HCT116 (cell line): ENCODE measurements around the gene DPF3. TPM values are rescaled to one million over a fixed set of nuclear protein-coding genes. Genes with fewer than 3 reads are reported as not detected.

ENCODE experiments used
- ATAC-seq: fragments of 200-7000 bp; cut with Tn5 transposase; 2 replicates; pipeline ENCODE4 v1.9.1; 2020; ENCODE audit warnings: mild to moderate bottlenecking, moderate library complexity
- BruUV-seq: library from RNA; stranded (reverse); fragments of 400-500 nt; replicated peaks from 2 replicates; lab custom pipeline; 2021; lab: Mats Ljungman, UMichigan
- CTCF ChIA-PET: fragments of 300-600 bp; sonication (Branson Sonifier 250); formaldehyde crosslinking; loops from one replicate; lab custom pipeline; 2021; ENCODE audit warnings: antibody characterized with exemption; lab: Charles Lee
- POLR2A ChIA-PET: fragments of 300-600, 350-600 bp; sonication (Branson Sonifier 250); formaldehyde crosslinking; loops from one replicate; lab custom pipeline; 2021; ENCODE audit warnings: antibody characterized with exemption; lab: Charles Lee
- RAD21 ChIA-PET, 2 experiments: fragments of 300-600 bp; sonication (Branson Sonifier 250); formaldehyde crosslinking; loops; one replicate each; lab custom pipeline; 2023; ENCODE audit warnings: low total read pairs in 2 of 2; ENCODE audit not compliant: uncharacterized antibody in 2 of 2, unreplicated experiment in 2 of 2, low non-redundant PET in 1 of 2; lab: Charles Lee
- DNase-seq: peaks from one replicate; pipeline ENCODE4 v3.0.0-alpha.2; 2010; ENCODE audit warnings: low read depth, low spot score
- H2AFZ ChIP-seq: fragments of 200-600 bp; shearing (Covaris generic), sonication (generic); 2 replicates; pipeline ENCODE4 v1.6.1; 2017; ENCODE audit warnings: low read depth, mixed run types, mixed read lengths, antibody characterized with exemption, low read length; ENCODE audit not compliant: poor library complexity, severe bottlenecking
- H3K27ac ChIP-seq: 2 replicates; pipeline ENCODE4 v1.5.1; 2012; ENCODE audit warnings: low read depth, low read length
- H3K27me3 ChIP-seq: fragments of 200-600 bp; sonication (generic); 2 replicates; pipeline ENCODE4 v1.6.1; 2016; ENCODE audit warnings: mixed run types, low read length, mixed read lengths; ENCODE audit not compliant: insufficient read depth
- H3K36me3 ChIP-seq, 2 experiments: fragments of 200-500 bp in 1 of 2; fragments of 200-600 bp in 1 of 2; sonication (Bioruptor generic) in 1 of 2; sonication (generic) in 1 of 2; 2 replicates each; pipeline versions ENCODE4 v1.5.1 to v1.6.1; 2014 to 2016; ENCODE audit warnings: low read length in 2 of 2, inconsistent platforms in 1 of 2, mixed read lengths in 1 of 2, mixed run types in 1 of 2; ENCODE audit not compliant: insufficient read depth in 2 of 2, control insufficient read depth in 1 of 2
- H3K4me1 ChIP-seq, 2 experiments: fragments of 200-600 bp in 1 of 2; sonication (generic) in 1 of 2; 2 replicates each; pipeline versions ENCODE4 v1.5.1 to v1.6.1; 2012 to 2017; ENCODE audit warnings: low read length in 2 of 2, inconsistent platforms in 1 of 2, mild to moderate bottlenecking in 1 of 2, mixed read lengths in 1 of 2, mixed run types in 1 of 2, moderate library complexity in 1 of 2; ENCODE audit not compliant: insufficient read depth in 2 of 2, control insufficient read depth in 1 of 2
- H3K4me2 ChIP-seq: fragments of 200-600 bp; sonication (generic); 2 replicates; pipeline ENCODE4 v1.6.1; 2017; ENCODE audit warnings: mixed run types, low read length, mixed read lengths
- H3K4me3 ChIP-seq, 2 experiments: fragments of 200-600 bp in 1 of 2; sonication (generic) in 1 of 2; replicated peaks in 1 of 2; 2 replicates each; pipeline ENCODE4 v1.5.1; 2011 to 2016; ENCODE audit warnings: low read length in 2 of 2, control low read depth in 1 of 2, low read depth in 1 of 2, mild to moderate bottlenecking in 1 of 2, mixed read lengths in 1 of 2, mixed run types in 1 of 2
- H3K79me2 ChIP-seq: fragments of 200-600 bp; sonication (generic); 2 replicates; pipeline ENCODE4 v1.6.1; 2017; ENCODE audit warnings: mild to moderate bottlenecking, mixed run types, low read length, moderate library complexity, mixed read lengths; ENCODE audit not compliant: insufficient read depth
- H3K9ac ChIP-seq: fragments of 200-600 bp; sonication (generic); 2 replicates; pipeline ENCODE4 v1.6.1; 2016; ENCODE audit warnings: low read length, mixed read lengths
- H3K9me2 ChIP-seq: fragments of 200-600 bp; sonication (generic), shearing (Covaris generic); 2 replicates; pipeline ENCODE4 v1.6.1; 2017; ENCODE audit warnings: mixed run types, mild to moderate bottlenecking, moderate library complexity; ENCODE audit not compliant: insufficient read depth
- H3K9me3 ChIP-seq, 2 experiments: fragments of 200-500 bp in 1 of 2; fragments of 200-600 bp in 1 of 2; sonication (Bioruptor generic) in 1 of 2; sonication (generic) in 1 of 2; 2 replicates each; pipeline ENCODE4 v1.6.1; 2014 to 2017; ENCODE audit warnings: low read length in 2 of 2, mixed read lengths in 2 of 2, inconsistent platforms in 1 of 2, low read depth in 1 of 2, mild to moderate bottlenecking in 1 of 2, mixed run types in 1 of 2, moderate library complexity in 1 of 2; ENCODE audit not compliant: control insufficient read depth in 1 of 2, insufficient read depth in 1 of 2
- H4K20me1 ChIP-seq: fragments of 200-600 bp; sonication (generic), shearing (Covaris generic); 2 replicates; pipeline ENCODE4 v1.6.1; 2017; ENCODE audit warnings: mixed run types, mild to moderate bottlenecking, moderate library complexity; ENCODE audit not compliant: insufficient read depth
- CEBPB ChIP-seq: IDR thresholded peaks from 2 replicates; pipeline ENCODE4 v1.6.1; 2012; ENCODE audit warnings: low read depth
- CTCF ChIP-seq, 3 experiments: fragments of 200-600 bp in 1 of 3; sonication (generic) in 1 of 3; IDR thresholded peaks in 2 of 3; conservative IDR thresholded peaks in 1 of 3; 2 replicates each; pipeline ENCODE4 v1.5.1; 2012 to 2017; ENCODE audit warnings: low read depth in 2 of 3, low read length in 2 of 3, antibody characterized with exemption in 1 of 3, borderline replicate concordance in 1 of 3, control low read depth in 1 of 3, mild to moderate bottlenecking in 1 of 3, mixed read lengths in 1 of 3, mixed run types in 1 of 3, moderate library complexity in 1 of 3; ENCODE audit not compliant: insufficient read depth in 1 of 3
- ELF1 ChIP-seq: IDR thresholded peaks from 2 replicates; pipeline ENCODE4 v1.6.1; 2012; ENCODE audit warnings: low read depth, borderline replicate concordance
- EZH2 ChIP-seq: fragments of 200-600 bp; sonication (generic); IDR thresholded peaks from 2 replicates; pipeline ENCODE4 v1.6.1; 2017; ENCODE audit warnings: antibody characterized with exemption, mixed run types
- EZH2phosphoT487 ChIP-seq: fragments of 200-600 bp; IDR thresholded peaks from 2 replicates; pipeline ENCODE4 v1.6.1; 2018; ENCODE audit warnings: antibody characterized with exemption, borderline replicate concordance
- MAX ChIP-seq: IDR thresholded peaks from 2 replicates; pipeline ENCODE4 v1.6.1; 2012
- POLR2AphosphoS5 ChIP-seq: IDR thresholded peaks from 2 replicates; pipeline ENCODE4 v1.6.1; 2011; ENCODE audit warnings: mild to moderate bottlenecking, low read depth, low read length, moderate library complexity
- RAD21 ChIP-seq: IDR thresholded peaks from 2 replicates; pipeline ENCODE4 v1.6.1; 2012; ENCODE audit warnings: low read depth, mild to moderate bottlenecking
- REST ChIP-seq: IDR thresholded peaks from 2 replicates; pipeline ENCODE4 v1.6.1; 2012; ENCODE audit warnings: low read depth
- SIN3A ChIP-seq: IDR thresholded peaks from 2 replicates; pipeline ENCODE4 v1.6.1; 2012; ENCODE audit warnings: low read depth
- SRF ChIP-seq: IDR thresholded peaks from 2 replicates; pipeline ENCODE4 v1.6.1; 2012; ENCODE audit warnings: low read depth
- TCF7L2 ChIP-seq: IDR thresholded peaks from 2 replicates; pipeline ENCODE4 v1.7.0; 2011; ENCODE audit warnings: borderline replicate concordance, inconsistent platforms; ENCODE audit not compliant: insufficient read depth, insufficient read length; ENCODE audit errors: extremely low read depth
- YY1 ChIP-seq: IDR thresholded peaks from 2 replicates; pipeline ENCODE4 v1.6.1; 2011; ENCODE audit warnings: low read length, low read depth, moderate library complexity, mild to moderate bottlenecking; ENCODE audit not compliant: insufficient replicate concordance; ENCODE audit errors: extremely low read depth
- ZFX ChIP-seq: fragments of 450-650 bp; IDR thresholded peaks from 2 replicates; pipeline ENCODE4 v1.6.1; 2017
- ZNF274 ChIP-seq: fragments of 200-500 bp; sonication (Bioruptor generic); IDR thresholded peaks from 2 replicates; pipeline ENCODE4 v1.6.1; 2014; ENCODE audit warnings: mild to moderate bottlenecking, low read depth, low read length, inconsistent platforms
- intact Hi-C: fragments of 100-400 bp; cut with micrococcal nuclease; formaldehyde crosslinking; loops from 2 replicates; pipeline ENCODE4 v1.10.0; 2022
- total RNA-seq: library from RNA; stranded (reverse); gene quantifications from one replicate; pipeline ENCODE4 v1.2.1, GENCODE V29; 2021; ENCODE audit not compliant: unreplicated experiment

Gene DPF3
- total RNA-seq, 1 experiment from 2014 or later: 0.27 TPM

GRCh38 chr14:72774141-72774540, 119.8 kb downstream of the DPF3 start:
- no peak for TF ChIP-seq ZNF274
- no peak for TF ChIP-seq CEBPB
- no peak for TF ChIP-seq REST
- no peak for TF ChIP-seq ZFX
- no peak for TF ChIP-seq SRF
- no peak for TF ChIP-seq CTCF (IDR thresholded peaks at IDR 0.05 in 2 of 3, conservative IDR thresholded peaks at IDR 0.05 in 1 of 3; ENCODE audit: borderline replicate concordance in 1 of 3, insufficient read depth in 1 of 3, low read depth in 2 of 3, low read length in 2 of 3)
- TF ChIP-seq POLR2AphosphoS5: no peak
- no peak for TF ChIP-seq YY1
- no peak for TF ChIP-seq ELF1
- no peak for TF ChIP-seq MAX
- no peak for TF ChIP-seq TCF7L2
- TF ChIP-seq SIN3A: no peak
- TF ChIP-seq EZH2: no peak
- TF ChIP-seq EZH2phosphoT487: no peak
- TF ChIP-seq RAD21: no peak
- H3K9me3 ChIP-seq: no peaks in the 10 kb centered on the region; a peak in 1 of 4 replicates
- H3K79me2 ChIP-seq: no peaks in the 10 kb centered on the region
- H3K4me3 ChIP-seq: no peak overlapping the region
- H3K9ac ChIP-seq: no peak overlapping the region
- no TSS peak for BruUV-seq
- CTCF ChIA-PET: no interaction called here
- intact Hi-C loops: no loop called here
- no peaks in the 10 kb centered on the region for H3K4me1 ChIP-seq
- no peaks in the 10 kb centered on the region for H3K36me3 ChIP-seq
- H3K4me2 ChIP-seq: no peak overlapping the region
- H4K20me1 ChIP-seq: no peaks in the 10 kb centered on the region
- RAD21 ChIA-PET: no interaction called here
- ATAC-seq (no peak), DNase-seq (no peak)
- no peak overlapping the region for H3K27ac ChIP-seq
- POLR2A ChIA-PET: no interaction called here
- no peaks in the 10 kb centered on the region for H3K27me3 ChIP-seq
- H3K9me2 ChIP-seq: no peaks in the 10 kb centered on the region
- H2AFZ ChIP-seq: no peak overlapping the region
